Activated CD8-positive, alpha-beta memory T cell treated with anti-CD3 and anti-CD28 coated beads for 24 hours (primary cell): ENCODE data around the gene DEK.
"Not testable (repeated sequence)": the region's sequence is repeated elsewhere in the genome, so short reads cannot be mapped to it uniquely, and the experiment has no call there.

Source experiments
- DNase-seq: peaks from one replicate; pipeline ENCODE4 v3.0.0-alpha.2; 2020

Gene DEK

GRCh38 chr6:18192026-18192425 lies 72.3 kb downstream of the DEK start:
- no peak for DNase-seq

- DNase-seq = no peak
Observed at GRCh38 chr6:18189196-18189595, 75.1 kb downstream of the DEK start.

GRCh38 chr6:18187701-18188100 lies 76.6 kb downstream of the DEK start:
- no peak for DNase-seq

- no peak for DNase-seq
Observed at GRCh38 chr6:18186540-18187250, 77.6 kb downstream of the DEK start.

GRCh38 chr6:18186033-18186432 lies 78.3 kb downstream of the DEK start:
- no peak for DNase-seq

- no peak for DNase-seq
Observed at GRCh38 chr6:18185624-18186023, 78.7 kb downstream of the DEK start.

- no peak for DNase-seq
Observed at GRCh38 chr6:18183766-18184165, 80.6 kb downstream of the DEK start.

- no peak for DNase-seq
Observed at GRCh38 chr6:18182568-18182967, 81.8 kb downstream of the DEK start.

- DNase-seq = no peak
Observed at GRCh38 chr6:18179770-18180356, 84.5 kb downstream of the DEK start.

- DNase-seq = no peak
Observed at GRCh38 chr6:18178960-18179615, 85.2 kb downstream of the DEK start.

GRCh38 chr6:18177286-18177965 lies 86.9 kb downstream of the DEK start:
- DNase-seq = no peak

GRCh38 chr6:18176198-18176597 lies 88.1 kb downstream of the DEK start:
- DNase-seq = not testable (repeated sequence)
